HEK293 (cell line): ENCODE measurements around the gene CDKAL1.

Experiments used
- ZNF660 ChIP-seq: fragments of 450-650 bp; IDR thresholded peaks from 2 replicates; pipeline ENCODE4 v1.5.1; 2018; ENCODE audit warnings: missing biosample characterization, mild to moderate bottlenecking, missing genetic modification characterization
- ZNF704 ChIP-seq: fragments of 450-650 bp; formaldehyde crosslinking; IDR thresholded peaks from 2 replicates; pipeline ENCODE4 v1.5.1; 2016; ENCODE audit warnings: missing biosample characterization, missing genetic modification characterization
- ZNF776 ChIP-seq: fragments of 450-650 bp; formaldehyde crosslinking; IDR thresholded peaks from 2 replicates; pipeline ENCODE4 v1.5.0; 2017; ENCODE audit warnings: missing biosample characterization, missing genetic modification characterization, borderline replicate concordance

GRCh38 chr6:20876561-20876960 is 342.3 kb downstream of the CDKAL1 start:
- TF ChIP-seq ZNF704 (tag by site-specific recombination), result no peak
- no peak for TF ChIP-seq ZNF660 (tag by site-specific recombination)
- TF ChIP-seq ZNF776 (tag by site-specific recombination), result no peak
